Stimulated activated CD8-positive, alpha-beta memory T cell treated with anti-CD3 and anti-CD28 coated beads, Interleukin-7, amount 100 ng/mL, for 4 hours (primary cell): ENCODE results near the gene AAK1.

Source experiments
- DNase-seq, 2 donors: peaks; one replicate each; pipeline ENCODE4 v3.0.0-alpha.2; 2020; ENCODE audit warnings: low read depth in 2 of 2

AAK1 gene

DNA sequence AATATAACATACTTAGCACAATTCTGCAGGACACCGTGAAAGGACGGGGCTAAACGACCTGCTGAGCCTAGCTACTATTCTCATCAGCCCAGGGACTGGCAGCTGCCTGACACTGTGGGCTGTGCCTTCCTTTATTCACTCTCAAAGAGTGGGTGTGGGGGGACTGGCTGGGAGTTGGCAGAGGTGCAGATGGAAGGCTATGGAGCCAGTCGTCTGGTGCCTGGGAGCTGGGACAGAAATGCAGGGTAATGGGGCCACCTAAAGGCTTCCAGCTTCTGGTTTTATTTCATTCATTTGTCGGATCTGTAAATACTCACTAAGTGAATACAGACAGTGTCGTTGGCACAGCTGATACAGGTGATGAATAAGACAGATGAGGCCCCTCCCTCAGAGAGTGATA, 150.3 kb downstream of the AAK1 start:
- DNase-seq, result no peak

DNA sequence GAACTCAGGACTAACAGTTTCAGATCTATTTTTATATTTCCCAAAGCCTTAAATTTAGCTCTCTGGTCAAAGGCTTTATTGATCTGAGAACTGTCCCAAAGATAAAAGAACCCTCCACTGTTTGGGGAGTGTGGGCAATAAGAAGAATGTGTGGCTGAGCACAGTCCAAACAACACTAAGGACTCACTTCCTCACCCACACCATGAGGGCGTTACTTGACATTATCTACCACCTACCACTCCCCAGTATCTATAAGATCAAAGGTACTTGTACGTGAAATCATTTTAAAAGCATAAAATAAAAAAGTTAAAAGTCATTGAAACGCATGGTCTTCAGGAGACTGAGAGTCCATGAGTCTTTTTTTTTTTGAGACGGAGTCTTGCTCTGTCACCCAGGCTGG, 151.7 kb downstream of the AAK1 start:
- DNase-seq, result no peak

DNA sequence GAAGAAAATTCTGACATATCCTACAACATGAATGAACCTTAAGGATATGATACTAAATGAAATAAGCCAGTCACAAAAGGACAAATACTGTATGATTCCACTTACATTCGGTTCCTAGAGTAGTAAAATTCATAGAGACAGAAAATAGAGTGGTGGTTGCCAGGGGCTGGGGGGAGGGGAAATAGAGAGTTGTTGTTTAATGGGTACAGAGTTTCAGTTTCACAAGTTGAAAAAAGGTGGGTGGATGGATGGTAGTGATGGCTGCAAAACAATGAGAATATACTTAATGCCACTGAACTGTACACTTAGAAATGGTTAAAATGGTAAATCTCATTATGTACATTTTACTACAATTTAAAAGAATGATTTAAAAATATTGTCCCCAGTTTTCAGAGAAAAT, 153.1 kb downstream of the AAK1 start:
- no peak for DNase-seq

DNA sequence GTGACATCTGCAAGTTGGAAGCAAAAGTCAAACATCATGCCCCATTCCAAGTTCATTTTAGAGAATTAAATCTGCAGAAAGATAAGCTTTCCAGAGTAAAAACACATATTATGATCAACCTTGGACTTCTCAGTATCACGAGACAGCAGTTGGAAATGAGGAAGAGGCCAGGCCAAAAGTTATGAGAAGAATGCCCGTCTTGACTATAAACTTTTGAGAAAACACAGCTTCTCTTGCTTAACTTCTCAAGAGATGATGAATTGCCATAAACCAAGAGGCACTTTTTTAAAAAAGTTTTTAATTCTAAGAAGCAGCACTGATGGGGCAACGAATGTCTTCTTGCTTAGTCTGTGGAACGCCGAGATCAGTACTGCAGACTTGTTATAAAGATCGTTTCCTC, 153.7 kb downstream of the AAK1 start:
- no peak for DNase-seq

DNA sequence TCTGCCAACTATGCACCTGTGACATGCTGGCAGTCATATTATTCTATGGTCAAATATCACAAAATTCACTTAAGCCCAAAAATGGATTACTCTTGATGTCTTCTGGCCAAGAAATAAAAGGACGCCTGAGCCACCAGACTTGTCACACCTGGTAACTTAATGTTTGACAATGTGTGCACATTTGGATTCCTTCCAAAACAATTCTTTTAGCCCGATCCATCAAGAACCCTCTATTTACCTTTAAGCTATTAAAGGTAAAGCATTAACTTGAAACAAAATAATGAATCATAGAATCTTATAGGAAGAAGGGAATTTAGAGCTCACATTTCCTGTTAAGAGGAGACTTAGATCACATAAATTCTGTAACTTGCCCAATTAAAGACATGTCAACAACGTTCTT, 159.8 kb downstream of the AAK1 start:
- DNase-seq, result no peak

DNA sequence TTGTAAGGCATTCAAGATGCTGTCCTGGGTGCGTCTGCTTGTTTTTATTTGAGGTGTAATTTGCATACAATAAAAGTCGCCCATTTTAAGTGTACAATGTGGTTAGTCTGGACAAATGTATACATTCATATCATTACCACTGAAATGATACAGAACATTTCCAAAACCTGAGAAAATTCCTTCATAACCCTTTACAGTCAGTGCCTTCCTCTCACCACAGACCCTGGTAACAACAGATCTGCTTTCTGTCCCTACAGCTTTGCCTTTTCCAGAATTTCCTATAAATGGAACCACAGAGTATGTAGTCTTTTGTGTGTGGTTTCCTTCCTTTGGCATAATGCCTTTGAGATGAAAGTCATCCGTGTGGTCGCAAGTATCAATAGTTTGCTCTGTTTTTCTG, 160.5 kb downstream of the AAK1 start:
- DNase-seq, result no peak

DNA sequence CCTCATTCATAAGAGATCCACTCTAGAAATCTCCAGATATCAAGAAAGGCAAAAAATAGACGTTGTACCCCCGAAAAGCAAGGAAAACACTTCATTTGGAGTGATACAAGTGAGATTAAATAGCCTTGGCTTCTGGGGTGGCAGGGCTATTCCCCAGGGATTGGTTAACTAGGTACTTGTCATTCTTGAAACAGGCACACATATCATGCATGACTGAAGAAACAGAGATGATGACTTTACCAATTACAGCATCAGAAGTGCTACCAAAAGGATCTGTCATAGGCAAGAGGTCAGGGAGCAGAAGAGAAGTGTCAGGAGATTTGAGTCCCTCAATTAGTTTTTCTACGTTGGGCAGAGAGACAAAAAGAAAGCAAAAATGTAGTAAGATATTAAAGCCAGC, 161.1 kb downstream of the AAK1 start:
- no peak for DNase-seq

DNA sequence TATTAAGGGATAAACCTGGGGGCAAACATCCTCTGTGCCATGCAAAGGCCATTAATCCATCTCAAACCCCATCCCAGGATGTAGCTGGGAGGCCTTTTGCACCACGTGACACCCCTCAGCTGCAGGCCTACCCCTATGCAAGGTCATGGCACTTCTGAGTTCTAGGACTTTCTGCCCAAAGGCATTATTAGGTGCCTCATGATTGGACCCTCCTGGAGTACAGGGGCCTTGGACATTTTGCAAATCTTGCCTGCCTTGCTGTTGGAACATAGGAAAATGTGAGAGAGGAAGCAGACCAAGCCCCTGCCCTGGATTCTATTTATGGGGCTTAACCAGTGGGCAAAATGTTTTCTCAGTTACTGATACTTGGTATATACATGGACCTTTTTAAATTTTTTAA, 162.1 kb downstream of the AAK1 start:
- no peak for DNase-seq

DNA sequence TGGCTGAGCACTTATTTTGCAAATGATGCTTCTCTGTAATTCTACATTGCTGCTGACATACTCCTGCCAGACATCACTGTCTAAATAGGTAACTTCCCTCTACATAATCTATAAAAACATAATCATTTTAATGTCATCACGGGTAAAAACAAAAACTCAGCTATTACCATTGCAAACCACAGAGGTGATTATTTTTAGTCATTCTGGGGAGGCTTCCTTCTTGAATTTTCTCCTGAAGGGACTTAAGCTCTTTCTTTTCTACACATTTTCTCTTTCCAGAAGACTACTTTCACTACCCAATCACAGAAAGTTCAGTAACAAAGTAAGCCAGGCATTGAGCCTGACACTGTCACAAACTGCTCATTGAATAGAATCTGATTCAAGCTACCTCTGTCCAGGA, 165.9 kb downstream of the AAK1 start:
- DNase-seq, result no peak

DNA sequence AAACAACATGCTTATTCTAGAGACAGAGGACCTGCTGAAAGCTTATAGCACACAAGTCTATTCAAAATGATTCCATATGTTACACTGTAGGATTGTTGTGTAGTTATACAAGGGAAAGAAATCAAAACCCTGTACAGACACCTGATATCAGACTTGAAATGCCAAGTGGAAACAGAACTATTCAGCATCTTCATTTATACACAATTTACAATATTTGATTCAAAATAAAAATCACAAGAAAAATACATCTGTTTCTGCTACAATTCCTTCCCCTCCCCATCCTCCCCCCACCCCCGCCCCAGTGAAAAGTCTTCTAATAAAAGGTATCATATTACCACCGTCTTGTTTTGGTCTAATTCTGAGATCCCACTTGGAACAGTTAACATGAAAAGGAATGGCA, 168.9 kb downstream of the AAK1 start:
- no peak for DNase-seq

DNA sequence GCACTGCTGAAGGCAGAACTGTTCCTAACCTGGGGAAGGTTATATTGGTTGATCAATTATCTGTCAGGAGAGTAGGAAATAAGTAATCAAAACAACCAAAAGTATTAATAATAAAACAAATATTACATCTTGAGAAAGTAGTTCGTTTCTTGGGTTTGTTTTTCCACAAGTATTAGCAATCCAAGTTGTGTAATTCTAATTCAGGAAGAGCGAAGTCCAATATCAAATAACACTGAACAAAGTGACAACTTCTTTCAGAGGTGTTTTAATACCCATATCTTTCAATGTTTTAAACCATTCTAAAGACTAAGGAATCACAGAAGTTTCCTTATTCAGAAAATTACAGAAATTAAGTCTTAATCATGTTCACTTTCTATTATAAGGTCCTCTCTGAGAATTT, 171.7 kb downstream of the AAK1 start:
- no peak for DNase-seq

DNA sequence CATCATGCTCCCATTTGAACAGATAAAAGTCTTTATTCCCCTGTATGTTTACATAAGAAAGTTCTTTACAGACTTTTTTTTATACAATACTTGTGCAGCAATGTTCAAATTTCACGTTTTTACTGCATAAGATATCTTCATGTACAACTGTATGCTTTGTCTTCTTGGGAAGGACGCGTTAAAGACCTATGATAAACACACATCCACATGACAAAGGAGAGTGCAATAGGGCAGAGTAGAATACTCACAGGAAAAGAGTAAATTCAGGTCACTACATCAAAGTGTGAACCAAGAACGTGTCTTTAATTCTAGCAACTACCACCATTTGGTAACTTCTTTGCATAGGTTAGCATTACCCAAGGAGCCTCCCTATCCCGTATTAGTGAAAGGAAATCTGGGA, 172.6 kb downstream of the AAK1 start:
- DNase-seq, result no peak

DNA sequence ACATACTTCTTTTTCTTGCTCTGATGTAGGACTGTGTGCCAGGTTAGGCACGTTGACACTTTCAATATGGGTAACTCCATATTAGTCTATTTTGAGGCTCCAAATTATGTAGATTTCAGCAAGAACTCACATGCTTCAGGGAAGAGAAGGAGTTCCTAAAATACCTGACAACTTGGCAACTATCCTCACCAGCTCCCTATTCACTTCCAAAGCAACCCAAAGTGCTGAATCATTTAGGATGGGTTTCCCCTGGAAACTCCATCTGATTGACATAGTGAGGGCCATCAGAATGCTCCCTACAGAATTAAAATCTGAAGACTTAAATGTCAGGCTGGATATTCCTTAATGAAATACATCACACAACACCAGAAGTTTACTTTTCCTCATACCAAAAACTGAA, 173.8 kb downstream of the AAK1 start:
- no peak for DNase-seq

DNA sequence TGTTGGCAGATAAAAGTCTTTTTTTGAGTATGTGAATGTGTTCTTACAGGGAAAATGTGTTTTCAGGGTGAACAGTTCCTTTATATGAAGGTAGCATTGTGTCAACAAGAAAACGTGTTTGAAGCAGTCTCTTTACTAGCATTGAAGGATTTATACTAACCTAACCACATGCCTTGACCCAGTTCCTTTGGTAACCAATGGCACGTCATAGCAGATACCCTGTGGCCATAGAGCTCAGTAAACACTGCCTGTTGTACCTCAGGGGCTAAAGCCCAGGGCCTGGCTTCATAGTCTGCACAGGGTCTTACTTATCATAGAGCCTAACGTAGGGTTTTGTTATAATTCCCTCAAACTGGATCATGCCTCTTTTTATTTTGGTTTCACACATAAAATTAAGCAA, 174.2 kb downstream of the AAK1 start:
- no peak for DNase-seq

DNA sequence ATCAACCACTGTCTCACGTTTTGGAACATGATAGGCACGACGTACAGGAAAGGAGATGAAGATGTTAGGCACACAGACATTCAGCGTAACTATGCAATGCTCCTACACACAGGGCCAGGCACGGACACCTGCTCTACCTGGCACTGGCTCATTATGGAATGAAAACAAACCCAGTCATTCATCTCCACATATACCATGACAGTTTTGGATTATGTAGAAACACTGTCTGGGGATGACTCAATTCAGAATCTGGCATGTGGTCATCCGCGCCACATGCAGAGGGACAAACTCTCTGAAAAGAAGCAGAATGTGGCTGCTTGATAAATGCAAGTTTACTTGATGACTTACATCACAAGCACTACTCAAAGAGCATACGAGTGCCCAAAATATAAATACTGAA, 176.8 kb downstream of the AAK1 start:
- DNase-seq, result no peak

DNA sequence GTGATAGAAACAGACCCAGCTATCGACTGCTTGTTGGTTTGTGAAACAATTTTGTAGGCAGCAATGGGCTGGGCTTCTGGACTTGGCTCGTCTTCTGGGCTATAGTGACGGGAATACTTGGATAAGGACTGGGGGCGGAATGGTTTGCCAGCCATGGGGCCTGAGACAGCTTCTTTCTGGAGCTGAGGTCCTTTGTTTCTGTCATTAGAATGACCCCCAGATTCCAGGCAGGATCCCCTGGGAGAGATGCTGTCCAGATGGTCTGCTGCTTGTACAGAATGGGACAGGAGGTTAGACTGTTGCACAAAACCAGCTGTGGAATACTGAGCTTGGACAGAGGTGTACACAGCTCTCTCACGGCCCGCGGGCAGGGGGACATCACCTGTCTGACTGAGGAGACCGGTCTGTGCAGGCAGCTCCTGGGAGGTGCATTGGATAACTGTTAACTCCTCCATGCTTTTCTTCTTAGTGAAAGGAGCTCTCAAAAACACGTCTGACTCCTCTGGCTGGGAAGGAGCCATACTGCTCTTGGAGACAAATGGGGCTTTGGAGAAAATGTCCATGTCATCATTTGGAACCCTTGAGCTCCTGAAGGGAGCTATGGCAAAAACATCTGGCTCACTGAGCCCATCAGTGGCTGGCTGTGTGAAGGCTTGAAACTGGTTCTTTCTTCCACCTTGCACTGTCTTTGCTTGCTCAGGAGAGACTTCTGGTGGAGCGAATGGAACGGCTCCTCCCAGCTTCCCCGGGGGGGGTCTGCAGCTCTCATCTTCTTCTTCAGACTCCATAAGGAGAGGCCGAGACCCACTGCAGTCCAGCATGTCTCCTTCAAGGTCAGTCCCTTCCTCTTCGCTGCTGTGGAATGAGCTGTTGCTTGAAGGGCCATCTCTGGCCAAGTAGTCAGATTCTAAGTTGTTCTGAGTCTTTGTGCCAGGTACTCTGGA, 177.8 kb downstream of the AAK1 start:
- no peak for DNase-seq

DNA sequence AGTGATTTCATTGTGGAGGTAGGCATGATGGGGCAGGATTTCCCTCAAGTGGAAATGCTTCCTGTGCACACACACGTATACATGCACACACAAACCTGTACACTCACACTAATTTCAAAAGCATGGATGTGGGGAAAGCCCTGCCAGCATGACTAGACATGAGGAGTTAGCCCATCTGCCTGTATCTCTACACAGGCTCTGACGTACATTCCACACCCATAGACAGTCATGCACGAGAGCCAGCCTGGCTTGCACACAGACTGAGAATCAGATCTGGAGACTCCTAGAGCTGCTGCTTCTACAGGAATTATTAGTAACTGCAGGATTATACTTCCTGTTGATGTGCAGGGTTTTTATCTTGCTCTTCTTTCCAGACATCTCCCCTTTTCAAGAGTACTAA, 179.0 kb downstream of the AAK1 start:
- no peak for DNase-seq

DNA sequence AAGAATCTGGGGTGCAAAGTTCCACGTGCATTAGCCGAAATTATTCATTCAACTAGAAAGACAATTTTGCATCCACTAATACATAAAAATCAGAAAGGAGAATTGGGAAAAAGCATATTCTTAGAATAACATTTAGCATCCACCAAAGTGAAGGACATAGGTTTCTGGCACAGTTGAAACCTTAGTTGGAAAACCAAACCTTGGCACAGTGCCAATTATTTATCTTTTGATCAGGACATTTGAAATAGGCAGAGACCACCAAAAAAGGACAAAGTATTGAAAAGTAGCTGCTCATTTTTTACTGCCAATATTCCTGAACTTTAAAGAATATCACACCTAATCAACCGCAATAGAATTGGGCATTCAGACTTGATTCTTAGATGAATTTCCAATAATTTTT, 180.8 kb downstream of the AAK1 start:
- no peak for DNase-seq

DNA sequence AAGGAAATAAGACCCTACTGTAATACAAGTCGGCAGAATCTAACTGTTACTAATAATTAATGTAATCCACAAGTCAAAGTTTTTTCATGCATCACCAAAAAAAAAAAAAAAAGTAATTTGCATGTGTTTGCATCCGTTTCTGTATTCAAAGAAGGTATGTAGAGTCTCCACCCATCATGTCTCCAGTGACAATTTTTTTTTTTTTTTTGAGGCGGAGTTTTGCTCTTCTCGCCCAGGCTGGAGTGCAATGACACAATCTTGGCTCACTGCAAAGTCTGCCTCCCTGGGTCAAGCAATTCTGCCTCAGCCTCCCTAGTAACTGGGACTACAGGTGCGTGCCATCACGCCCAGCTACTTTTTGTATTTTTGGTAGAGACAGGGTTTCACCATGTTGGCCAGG, 182.1 kb downstream of the AAK1 start:
- no peak for DNase-seq

DNA sequence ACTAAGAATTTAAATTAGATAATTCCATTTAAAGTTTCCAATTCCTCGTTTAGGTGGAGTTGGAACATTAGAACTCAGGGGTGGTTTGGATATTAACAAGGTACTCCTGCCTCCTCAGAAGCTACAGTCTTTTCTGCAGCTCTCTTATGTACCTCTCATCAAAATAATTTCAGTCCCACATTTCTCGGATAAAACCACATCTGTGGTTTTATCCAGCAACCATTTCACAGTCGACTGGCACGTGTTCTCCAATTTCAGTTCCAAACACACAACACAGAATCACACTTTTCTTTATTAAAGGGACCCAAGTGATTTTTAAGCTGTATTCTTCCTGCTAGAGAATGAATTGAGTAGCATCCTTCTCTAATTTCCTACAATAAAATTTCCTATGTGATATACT, 183.6 kb downstream of the AAK1 start:
- DNase-seq, result no peak

DNA sequence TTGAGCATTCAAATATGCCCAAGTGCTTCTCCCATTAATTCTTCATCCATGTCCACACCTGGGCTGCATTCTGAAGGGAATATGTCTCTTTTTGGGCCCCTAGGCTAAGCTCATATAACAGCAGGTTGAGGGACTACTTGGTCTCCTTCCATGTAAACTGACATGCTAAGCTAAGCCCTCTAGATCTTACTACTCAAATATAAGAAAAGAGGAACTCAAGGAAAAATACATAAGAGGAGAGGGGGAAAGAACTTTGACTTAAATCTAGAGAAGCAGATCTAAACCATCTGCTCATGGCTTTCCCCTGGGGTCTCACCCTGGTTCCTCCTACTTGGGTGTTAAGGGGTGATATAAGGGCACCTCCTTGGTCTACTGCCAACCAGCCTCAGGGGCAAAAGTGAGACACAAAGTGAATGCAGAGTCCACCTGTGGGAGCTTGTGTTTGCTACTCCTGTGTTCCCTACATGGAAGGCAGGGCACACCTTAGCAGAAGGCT, 186.5 kb downstream of the AAK1 start:
- DNase-seq, result no peak

DNA sequence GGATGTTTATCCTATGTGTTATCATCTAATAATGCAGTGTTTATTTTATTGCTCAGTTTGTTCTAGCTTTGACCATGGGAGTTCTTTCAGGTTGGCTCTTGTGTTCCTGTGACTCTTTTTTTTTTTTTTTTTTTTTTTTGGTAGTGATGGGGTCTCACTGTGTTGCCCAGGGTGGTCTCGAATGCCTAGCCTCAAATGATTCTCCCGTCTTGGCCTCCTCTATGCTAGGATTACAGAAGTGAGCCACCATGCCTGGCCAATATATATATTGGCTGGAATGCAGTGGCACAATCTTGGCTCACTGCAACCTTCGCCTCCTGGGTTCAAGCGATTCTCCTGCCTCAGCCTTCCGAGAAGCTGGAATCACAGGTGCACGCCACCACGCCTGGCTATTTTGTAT, 187.4 kb downstream of the AAK1 start:
- no peak for DNase-seq

DNA sequence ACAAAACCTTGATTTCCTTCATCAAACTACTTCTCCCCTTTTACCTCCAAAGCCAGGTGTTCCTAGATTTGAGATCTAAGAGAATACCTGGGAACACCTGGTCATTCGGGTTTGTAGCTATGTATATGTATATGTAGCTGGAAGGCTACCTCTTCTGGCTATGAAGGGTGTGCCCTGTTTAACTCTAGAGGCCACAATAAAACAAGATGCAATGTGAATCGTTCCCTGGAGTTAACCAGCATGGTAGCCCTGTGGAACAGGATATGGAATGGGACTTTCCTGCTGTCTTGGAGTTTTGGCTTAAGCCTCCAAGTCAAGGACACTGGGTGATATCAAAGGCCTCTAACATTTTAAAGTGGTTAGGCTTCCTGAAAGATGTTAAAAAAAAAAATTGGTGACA, 188.6 kb downstream of the AAK1 start:
- DNase-seq, result no peak
